Mucosa of stomach (tissue), 1 donor: ENCODE measurements around the gene DAPP1.

ENCODE experiments used
- H3K27me3 ChIP-seq: one replicate; pipeline ENCODE4 v1.7.0; 2013; ENCODE audit warnings: mild to moderate bottlenecking, low read length; ENCODE audit not compliant: control insufficient read depth, insufficient read depth
- H3K36me3 ChIP-seq: one replicate; pipeline ENCODE4 v1.7.0; 2013; ENCODE audit warnings: low read length; ENCODE audit not compliant: control insufficient read depth, insufficient read depth
- H3K4me1 ChIP-seq: one replicate; pipeline ENCODE4 v1.7.0; 2013; ENCODE audit warnings: mild to moderate bottlenecking, low read length; ENCODE audit not compliant: control insufficient read depth, insufficient read depth
- H3K4me3 ChIP-seq: one replicate; pipeline ENCODE4 v1.7.0; 2013; ENCODE audit warnings: low read length
- H3K9ac ChIP-seq: one replicate; pipeline ENCODE4 v1.7.0; 2013; ENCODE audit warnings: mild to moderate bottlenecking, low read length, moderate library complexity
- H3K9me3 ChIP-seq: one replicate; pipeline ENCODE4 v1.7.0; 2013; ENCODE audit warnings: mild to moderate bottlenecking, low read length, moderate library complexity; ENCODE audit not compliant: control insufficient read depth
- donor health status: Pancreatic carcinoma.

DAPP1 gene

GRCh38 chr4:99887837-99888236 is 71.2 kb downstream of the DAPP1 start:
- Histone ChIP-seq H3K4me1 (peaks cover 2% of the 10 kb centered on the region), H3K36me3 (no peaks in the 10 kb centered on the region), H3K9me3 (no peaks in the 10 kb centered on the region), H3K9ac (no peak overlapping the region), H3K27me3 (no peaks in the 10 kb centered on the region), H3K4me3 (no peak overlapping the region)

GRCh38 chr4:99891351-99891750 is 74.7 kb downstream of the DAPP1 start:
- Histone ChIP-seq H3K4me3 (no peak overlapping the region), H3K9me3 (no peaks in the 10 kb centered on the region), H3K9ac (no peak overlapping the region), H3K27me3 (no peaks in the 10 kb centered on the region), H3K4me1 (peaks cover 9% of the 10 kb centered on the region), H3K36me3 (no peaks in the 10 kb centered on the region)

GRCh38 chr4:99893029-99893428 is 76.4 kb downstream of the DAPP1 start:
- Histone ChIP-seq H3K27me3 (no peaks in the 10 kb centered on the region), H3K9me3 (no peaks in the 10 kb centered on the region), H3K4me1 (peaks cover 9% of the 10 kb centered on the region), H3K4me3 (no peak overlapping the region), H3K36me3 (no peaks in the 10 kb centered on the region), H3K9ac (peak overlapping the region; percentile 98)

- Histone ChIP-seq H3K4me3 (peak overlapping the region; percentile 79), H3K36me3 (no peaks in the 10 kb centered on the region), H3K27me3 (no peaks in the 10 kb centered on the region), H3K9me3 (no peaks in the 10 kb centered on the region), H3K4me1 (peaks cover 9% of the 10 kb centered on the region), H3K9ac (peak overlapping the region; percentile 98)
Observed at GRCh38 chr4:99893839-99894160, 77.2 kb downstream of the DAPP1 start.

DNA sequence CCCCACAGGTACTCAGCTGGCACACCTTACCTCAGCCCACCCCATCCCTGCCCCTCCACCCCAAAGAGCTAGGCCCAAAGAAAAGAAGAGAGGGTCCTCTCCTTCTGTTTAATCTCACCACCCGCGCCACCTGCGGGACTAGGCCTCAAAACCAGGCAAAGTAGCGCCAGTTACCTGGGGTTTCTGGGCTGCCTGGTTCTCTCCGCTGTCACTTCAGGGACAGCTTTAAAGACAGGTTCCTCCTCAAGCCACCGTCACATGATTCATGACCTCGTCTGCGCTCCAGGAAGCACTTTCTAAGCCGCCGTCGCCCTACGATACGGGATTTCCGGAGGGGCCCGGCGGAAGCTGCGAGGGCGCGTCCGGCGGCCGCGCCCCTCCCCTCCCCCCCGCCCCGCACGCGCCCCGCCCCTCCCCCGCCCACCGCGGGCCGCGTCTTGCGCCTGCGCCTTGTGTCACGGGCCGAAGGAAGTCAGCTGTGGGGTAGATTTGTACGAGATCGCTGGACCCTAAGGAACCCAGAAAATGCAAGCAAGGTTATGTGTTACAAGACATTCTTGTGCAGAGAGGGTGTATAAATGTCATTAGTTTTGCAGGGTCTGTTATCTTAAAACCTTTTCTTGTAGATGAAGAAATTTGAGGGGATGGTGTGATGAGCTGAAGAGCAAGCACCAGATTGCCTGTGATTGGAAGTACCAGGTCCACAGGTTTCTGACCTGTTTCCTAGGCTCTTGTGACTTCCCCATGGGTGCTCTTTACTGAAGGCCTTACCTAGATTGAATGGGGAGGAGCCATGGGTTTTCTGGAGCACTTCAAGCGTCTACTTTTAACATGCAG is 77.8 kb downstream of the DAPP1 start, which contains the start of gene LAMTOR3:
TSS of gene LAMTOR3 (minus strand) at position 267 of the 837 bp plus-strand sequence. CDS start 464 bp downstream, outside the sequence.
- H3K4me3 ChIP-seq: peak within 1 kb of the TSS; percentile 79

GRCh38 chr4:99894998-99895397 is 78.4 kb downstream of the DAPP1 start:
- Histone ChIP-seq H3K9ac (peak overlapping the region; percentile 55), H3K27me3 (no peaks in the 10 kb centered on the region), H3K4me3 (peak overlapping the region; percentile 54), H3K36me3 (no peaks in the 10 kb centered on the region), H3K4me1 (peaks cover 9% of the 10 kb centered on the region), H3K9me3 (no peaks in the 10 kb centered on the region)

More for the DNA sequence above, 77.8 kb downstream of the DAPP1 start, which contains the start of gene LAMTOR3:
- H3K36me3 ChIP-seq: no peaks in the 10 kb centered on the region
- no peaks in the 10 kb centered on the region for H3K9me3 ChIP-seq
- peaks cover 9% of the 10 kb centered on the region for H3K4me1 ChIP-seq
- peak within 1 kb of the TSS; percentile 98 for H3K9ac ChIP-seq
- H3K27me3 ChIP-seq: no peaks in the 10 kb centered on the region

- Histone ChIP-seq H3K9ac (no peak overlapping the region), H3K36me3 (no peaks in the 10 kb centered on the region), H3K4me3 (no peak overlapping the region), H3K9me3 (no peaks in the 10 kb centered on the region), H3K4me1 (no peaks in the 10 kb centered on the region), H3K27me3 (no peaks in the 10 kb centered on the region)
Observed at GRCh38 chr4:99915449-99915848, 98.8 kb downstream of the DAPP1 start.

- Histone ChIP-seq H3K9ac (no peak overlapping the region), H3K4me1 (no peaks in the 10 kb centered on the region), H3K9me3 (no peaks in the 10 kb centered on the region), H3K36me3 (no peaks in the 10 kb centered on the region), H3K4me3 (no peak overlapping the region), H3K27me3 (no peaks in the 10 kb centered on the region)
Observed at GRCh38 chr4:99917575-99917974, 100.9 kb downstream of the DAPP1 start.

- H3K27me3 ChIP-seq: no peaks in the 10 kb centered on the region
- no peak overlapping the region for H3K9ac ChIP-seq
- H3K4me1 ChIP-seq: no peaks in the 10 kb centered on the region
- no peaks in the 10 kb centered on the region for H3K36me3 ChIP-seq
- H3K4me3 ChIP-seq: no peak overlapping the region
- H3K9me3 ChIP-seq: no peaks in the 10 kb centered on the region
Observed at GRCh38 chr4:99918656-99919055, 102.0 kb downstream of the DAPP1 start.
